Smooth muscle cell (in vitro differentiated cells): ENCODE measurements around the gene RERE. TPM values are rescaled to one million over a fixed set of nuclear protein-coding genes. Genes with fewer than 3 reads are reported as not detected.
A peak's percentile ranks its signal among the peaks of the same experiment; 100 is the strongest.

Experiments used
- DNase-seq: peaks from one replicate; lab custom pipeline; 2025; ENCODE audit not compliant: unreplicated experiment; lab: John Stamatoyannopoulos, UW
- H2AFZ ChIP-seq: fragments of 200-600 bp; sonication (generic); 2 replicates; pipeline ENCODE4 v1.6.0; 2016; ENCODE audit warnings: antibody characterized with exemption, low read depth, mild to moderate bottlenecking
- H3F3A ChIP-seq: fragments of 200-600 bp; sonication (generic); 2 replicates; pipeline ENCODE4 v1.6.0; 2017; ENCODE audit warnings: antibody characterized with exemption, low read depth
- H3K27ac ChIP-seq: fragments of 200-600 bp; sonication (generic); 2 replicates; pipeline ENCODE4 v1.5.1; 2016; ENCODE audit warnings: low read depth, mild to moderate bottlenecking
- H3K27me3 ChIP-seq: fragments of 200-600 bp; sonication (generic); 2 replicates; pipeline ENCODE4 v1.6.1; 2016; ENCODE audit warnings: low read depth, mild to moderate bottlenecking
- H3K36me3 ChIP-seq: fragments of 200-600 bp; sonication (generic); 2 replicates; pipeline ENCODE4 v1.5.1; 2016; ENCODE audit warnings: low read depth
- H3K4me1 ChIP-seq: fragments of 200-600 bp; sonication (generic); 2 replicates; pipeline ENCODE4 v1.5.1; 2016; ENCODE audit warnings: low read depth
- H3K4me2 ChIP-seq: fragments of 200-600 bp; sonication (generic); 2 replicates; pipeline ENCODE4 v1.6.0; 2016; ENCODE audit warnings: mild to moderate bottlenecking
- H3K4me3 ChIP-seq: fragments of 200-600 bp; sonication (generic); 2 replicates; pipeline ENCODE4 v1.5.1; 2016; ENCODE audit warnings: mild to moderate bottlenecking
- H3K79me2 ChIP-seq: fragments of 200-600 bp; sonication (generic); 2 replicates; pipeline ENCODE4 v1.6.0; 2016; ENCODE audit warnings: low read depth, mild to moderate bottlenecking
- H3K9ac ChIP-seq: fragments of 200-600 bp; sonication (generic); 2 replicates; pipeline ENCODE4 v1.6.0; 2016; ENCODE audit warnings: low read depth
- H3K9me3 ChIP-seq: fragments of 200-600 bp; sonication (generic); replicated peaks from 2 replicates; pipeline ENCODE4 v1.5.1; 2016; ENCODE audit warnings: low read depth
- H4K20me1 ChIP-seq: fragments of 200-600 bp; sonication (generic); 2 replicates; pipeline ENCODE4 v1.6.0; 2016; ENCODE audit warnings: low read depth
- WGBS: methylation state at CpG from one replicate; pipeline ENCODE4 v1.1.7; 2016; ENCODE audit warnings: low lambda C conversion rate; 5-methylcytosine and 5-hydroxymethylcytosine counted together
- polyA plus RNA-seq: library from polyadenylated mRNA; unstranded; fragments of >200 nt; fragmentation: Nextera tagmentation; extraction: Ambion mirVana; gene quantifications from 2 replicates; pipeline ENCODE4 v1.2.1, GENCODE V29; 2016
- total RNA-seq: library from RNA; depleted of rRNA; stranded (reverse); fragments of >200 nt; gene quantifications from 2 replicates; pipeline ENCODE4 v1.2.3, GENCODE V29; 2014
- TF ChIP-seq, protein P1 (sequence below): fragments of 200-600 bp; sonication (generic); IDR thresholded peaks from 2 replicates; pipeline ENCODE4 v1.5.1; 2017; ENCODE audit warnings: borderline replicate concordance, mild to moderate bottlenecking, antibody characterized with exemption; ENCODE audit not compliant: insufficient read depth, poor library complexity, severe bottlenecking

RERE gene
- total and polyA plus RNA-seq, 2 experiments from 2014 or later, result 45.6 to 59.2 TPM

DNA sequence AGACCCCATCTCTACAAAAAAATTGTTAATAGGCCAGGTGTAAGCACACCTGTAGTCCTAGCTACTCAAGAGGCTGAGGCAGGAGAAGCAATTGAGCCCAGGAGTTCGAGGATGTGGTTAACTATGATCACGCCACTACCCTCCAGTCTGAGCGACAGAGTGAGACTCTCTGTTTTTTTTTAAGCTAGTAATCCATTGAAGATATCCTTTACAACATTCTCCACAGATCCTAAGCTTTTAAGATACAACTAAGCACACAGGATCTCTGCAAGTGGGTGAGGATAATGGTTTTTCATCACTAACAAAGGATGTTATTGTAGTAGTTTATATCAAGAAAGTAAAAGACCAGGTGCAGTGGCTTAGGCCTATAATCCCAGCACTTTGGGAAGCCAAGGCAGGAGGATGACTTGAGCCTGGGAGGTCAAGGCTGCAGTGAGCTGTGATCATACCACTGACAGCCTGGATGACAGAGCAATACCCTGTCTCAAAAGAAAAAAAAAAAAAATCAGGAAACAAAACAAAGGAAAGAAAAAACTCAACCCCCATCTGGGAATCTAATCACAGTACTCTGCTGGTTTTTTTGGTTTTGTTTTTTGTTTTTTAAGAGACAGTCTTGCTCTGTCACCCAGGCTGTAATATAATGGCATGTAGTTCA lies 166.1 kb downstream of the RERE start:
- 21% methylated on average over 3 of the region's 3 CpGs for WGBS
- Histone ChIP-seq H3K9me3 (no peaks in the 10 kb centered on the region), H3K4me2 (peak overlapping the region; percentile 62), H3K79me2 (peaks cover 90% of the 10 kb centered on the region), H3K4me3 (no peak overlapping the region), H3K9ac (no peak overlapping the region), H3K4me1 (peaks cover 17% of the 10 kb centered on the region), H4K20me1 (peaks cover 97% of the 10 kb centered on the region), H3K27ac (peak overlapping the region; percentile 13), H3K36me3 (no peaks in the 10 kb centered on the region), H3F3A (no peaks in the 10 kb centered on the region), H3K27me3 (no peaks in the 10 kb centered on the region), H2AFZ (no peak overlapping the region)
- no peak for DNase-seq
- TF ChIP-seq, protein P1, sequence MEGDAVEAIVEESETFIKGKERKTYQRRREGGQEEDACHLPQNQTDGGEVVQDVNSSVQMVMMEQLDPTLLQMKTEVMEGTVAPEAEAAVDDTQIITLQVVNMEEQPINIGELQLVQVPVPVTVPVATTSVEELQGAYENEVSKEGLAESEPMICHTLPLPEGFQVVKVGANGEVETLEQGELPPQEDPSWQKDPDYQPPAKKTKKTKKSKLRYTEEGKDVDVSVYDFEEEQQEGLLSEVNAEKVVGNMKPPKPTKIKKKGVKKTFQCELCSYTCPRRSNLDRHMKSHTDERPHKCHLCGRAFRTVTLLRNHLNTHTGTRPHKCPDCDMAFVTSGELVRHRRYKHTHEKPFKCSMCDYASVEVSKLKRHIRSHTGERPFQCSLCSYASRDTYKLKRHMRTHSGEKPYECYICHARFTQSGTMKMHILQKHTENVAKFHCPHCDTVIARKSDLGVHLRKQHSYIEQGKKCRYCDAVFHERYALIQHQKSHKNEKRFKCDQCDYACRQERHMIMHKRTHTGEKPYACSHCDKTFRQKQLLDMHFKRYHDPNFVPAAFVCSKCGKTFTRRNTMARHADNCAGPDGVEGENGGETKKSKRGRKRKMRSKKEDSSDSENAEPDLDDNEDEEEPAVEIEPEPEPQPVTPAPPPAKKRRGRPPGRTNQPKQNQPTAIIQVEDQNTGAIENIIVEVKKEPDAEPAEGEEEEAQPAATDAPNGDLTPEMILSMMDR, result no peak

DNA sequence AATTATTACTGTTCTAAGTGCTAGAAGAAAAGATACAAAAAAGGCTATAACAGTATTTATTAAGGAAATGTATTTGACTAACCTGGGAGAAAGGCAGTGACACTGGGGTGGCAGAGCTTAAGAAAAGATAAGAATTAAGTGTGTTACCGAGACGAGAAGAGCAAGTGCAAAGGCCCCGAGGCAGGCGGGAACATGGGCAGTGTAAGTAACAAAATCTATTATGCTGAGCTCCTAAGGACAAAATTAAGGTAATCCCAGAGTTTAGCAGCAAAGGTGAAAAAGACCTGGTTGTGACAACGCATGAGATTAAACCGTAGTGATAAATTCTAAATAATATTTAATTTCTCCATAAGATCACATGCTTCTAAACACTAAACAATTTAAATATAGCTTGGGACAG lies 167.6 kb downstream of the RERE start:
- Histone ChIP-seq H4K20me1 (peaks cover 99% of the 10 kb centered on the region), H2AFZ (no peak overlapping the region), H3K27me3 (no peaks in the 10 kb centered on the region), H3K9me3 (no peaks in the 10 kb centered on the region), H3K4me2 (no peak overlapping the region), H3K4me1 (peaks cover 17% of the 10 kb centered on the region), H3K27ac (no peak overlapping the region), H3K36me3 (no peaks in the 10 kb centered on the region), H3K4me3 (no peak overlapping the region), H3F3A (no peaks in the 10 kb centered on the region), H3K79me2 (peaks cover 94% of the 10 kb centered on the region), H3K9ac (no peak overlapping the region)
- DNase-seq, result no peak
- TF ChIP-seq, protein P1, result no peak
- 95% methylated on average over 6 of the region's 6 CpGs for WGBS

DNA sequence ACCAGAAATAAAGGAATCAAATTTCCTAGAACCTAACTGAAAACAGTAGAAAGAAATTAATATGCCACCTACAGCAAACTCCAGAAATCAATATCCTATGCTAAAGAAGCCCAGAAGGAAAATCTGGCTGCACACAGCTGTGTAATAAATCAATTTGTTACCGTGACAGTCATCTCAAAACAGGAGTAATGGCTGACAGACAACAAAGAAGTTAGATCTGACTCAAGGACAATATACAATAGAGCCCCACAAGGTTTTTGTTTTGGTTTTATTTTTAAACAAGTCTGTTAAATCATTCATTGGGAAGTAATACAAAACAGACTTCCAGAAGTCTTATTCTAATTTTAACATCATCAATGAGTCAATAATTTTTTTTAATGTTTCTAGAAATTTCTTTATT lies 168.4 kb downstream of the RERE start:
- peaks cover 96% of the 10 kb centered on the region for H3K79me2 ChIP-seq
- H3K27ac ChIP-seq, result no peak overlapping the region
- H4K20me1 ChIP-seq, result peaks cover 100% of the 10 kb centered on the region
- no peak for DNase-seq
- H3K4me3 ChIP-seq, result no peak overlapping the region
- H3F3A ChIP-seq, result no peaks in the 10 kb centered on the region
- no peak overlapping the region for H3K4me2 ChIP-seq
- no peaks in the 10 kb centered on the region for H3K27me3 ChIP-seq
- WGBS, result 80% methylated on average over 1 of the region's 1 CpG
- H2AFZ ChIP-seq, result no peak overlapping the region
- TF ChIP-seq, protein P1, result no peak
- no peaks in the 10 kb centered on the region for H3K36me3 ChIP-seq
- H3K9me3 ChIP-seq, result no peaks in the 10 kb centered on the region
- H3K9ac ChIP-seq, result no peak overlapping the region
- H3K4me1 ChIP-seq, result peaks cover 17% of the 10 kb centered on the region

DNA sequence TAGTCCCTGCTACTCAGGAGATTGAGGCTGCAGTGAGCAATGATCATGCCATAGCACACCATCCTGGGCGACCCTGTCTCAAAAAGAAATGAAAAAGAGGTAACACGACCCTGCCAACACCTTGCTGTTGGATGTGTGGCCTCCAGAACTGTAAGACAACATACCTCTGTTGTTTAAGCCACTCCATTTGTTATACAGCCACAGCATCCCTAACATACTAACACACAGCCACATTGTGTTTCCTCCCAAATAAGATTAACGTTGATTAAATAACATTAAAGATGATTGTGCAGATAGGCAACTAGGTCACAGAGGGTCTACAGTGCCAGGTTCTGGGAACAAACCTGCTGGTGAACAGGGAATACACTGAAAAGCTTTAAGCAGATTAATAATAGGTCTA lies 170.4 kb downstream of the RERE start:
- Histone ChIP-seq H3K9ac (no peak overlapping the region), H3F3A (no peaks in the 10 kb centered on the region), H3K4me3 (no peak overlapping the region), H3K4me2 (no peak overlapping the region), H3K36me3 (no peaks in the 10 kb centered on the region), H3K4me1 (peaks cover 4% of the 10 kb centered on the region), H2AFZ (no peak overlapping the region), H3K9me3 (no peaks in the 10 kb centered on the region), H4K20me1 (peaks cover 100% of the 10 kb centered on the region), H3K27me3 (no peaks in the 10 kb centered on the region), H3K27ac (no peak overlapping the region), H3K79me2 (peaks cover 96% of the 10 kb centered on the region)
- WGBS, result 94% methylated on average over 3 of the region's 3 CpGs
- TF ChIP-seq, protein P1, result no peak
- no peak for DNase-seq
